Renal pelvis (tissue), 12 donors: Measurements from ENCODE around the gene CD248. TPM values are rescaled to one million over a fixed set of nuclear protein-coding genes. Genes with fewer than 3 reads are reported as not detected.
"Not testable (repeated sequence)": the region's sequence is repeated elsewhere in the genome, so short reads cannot be mapped to it uniquely, and the experiment has no call there.

Source experiments
- DNase-seq: peaks from one replicate; pipeline ENCODE4 v3.0.0-alpha.2; 2013
- long read RNA-seq, 16 experiments: transcript quantifications; one replicate each; lab custom pipeline, GENCODE V29; 2026
- polyA plus RNA-seq, 3 donors: library from polyadenylated mRNA; unstranded; fragments of 120-200 nt; gene quantifications; one replicate each; pipeline ENCODE4 v1.2.1, GENCODE V29; 2013; ENCODE audit not compliant: insufficient read length in 3 of 3

The CD248 gene, protein sequence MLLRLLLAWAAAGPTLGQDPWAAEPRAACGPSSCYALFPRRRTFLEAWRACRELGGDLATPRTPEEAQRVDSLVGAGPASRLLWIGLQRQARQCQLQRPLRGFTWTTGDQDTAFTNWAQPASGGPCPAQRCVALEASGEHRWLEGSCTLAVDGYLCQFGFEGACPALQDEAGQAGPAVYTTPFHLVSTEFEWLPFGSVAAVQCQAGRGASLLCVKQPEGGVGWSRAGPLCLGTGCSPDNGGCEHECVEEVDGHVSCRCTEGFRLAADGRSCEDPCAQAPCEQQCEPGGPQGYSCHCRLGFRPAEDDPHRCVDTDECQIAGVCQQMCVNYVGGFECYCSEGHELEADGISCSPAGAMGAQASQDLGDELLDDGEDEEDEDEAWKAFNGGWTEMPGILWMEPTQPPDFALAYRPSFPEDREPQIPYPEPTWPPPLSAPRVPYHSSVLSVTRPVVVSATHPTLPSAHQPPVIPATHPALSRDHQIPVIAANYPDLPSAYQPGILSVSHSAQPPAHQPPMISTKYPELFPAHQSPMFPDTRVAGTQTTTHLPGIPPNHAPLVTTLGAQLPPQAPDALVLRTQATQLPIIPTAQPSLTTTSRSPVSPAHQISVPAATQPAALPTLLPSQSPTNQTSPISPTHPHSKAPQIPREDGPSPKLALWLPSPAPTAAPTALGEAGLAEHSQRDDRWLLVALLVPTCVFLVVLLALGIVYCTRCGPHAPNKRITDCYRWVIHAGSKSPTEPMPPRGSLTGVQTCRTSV
- polyA plus RNA-seq = 10 to 100 TPM; 54.2 to 97.9 (median 70.3) TPM
- long read RNA-seq, donor 1, transcript CD248-201 (1 exons, 2,558 nt) = major isoform, 58 of 58 reads
- long read RNA-seq, donor 1, partial matches to known transcripts = 0 of 58 reads
- long read RNA-seq, donor 1, other reads (novel, unspliced or antisense) = 0 of 58 reads
- long read RNA-seq, donor 2, transcript CD248-201 (1 exons, 2,558 nt) = major isoform, 107 of 107 reads
- long read RNA-seq, donor 2, partial matches to known transcripts = 0 of 107 reads
- long read RNA-seq, donor 2, other reads (novel, unspliced or antisense) = 0 of 107 reads
- long read RNA-seq, donor 3, transcript CD248-201 (1 exons, 2,558 nt) = major isoform, 121 of 121 reads
- long read RNA-seq, donor 3, partial matches to known transcripts = 0 of 121 reads
- long read RNA-seq, donor 3, other reads (novel, unspliced or antisense) = 0 of 121 reads
- long read RNA-seq, donor 4, transcript CD248-201 (1 exons, 2,558 nt) = major isoform, 119 of 119 reads
- long read RNA-seq, donor 4, partial matches to known transcripts = 0 of 119 reads
- long read RNA-seq, donor 4, other reads (novel, unspliced or antisense) = 0 of 119 reads
- long read RNA-seq, donor 5, transcript CD248-201 (1 exons, 2,558 nt) = major isoform, 63 of 63 reads
- long read RNA-seq, donor 5, partial matches to known transcripts = 0 of 63 reads
- long read RNA-seq, donor 5, other reads (novel, unspliced or antisense) = 0 of 63 reads
- long read RNA-seq, donor 6, transcript CD248-201 (1 exons, 2,558 nt) = major isoform, 77 of 77 reads
- long read RNA-seq, donor 6, partial matches to known transcripts = 0 of 77 reads
- long read RNA-seq, donor 6, other reads (novel, unspliced or antisense) = 0 of 77 reads
- long read RNA-seq, donor 7, transcript CD248-201 (1 exons, 2,558 nt) = major isoform, 186 of 186 reads
- long read RNA-seq, donor 7, partial matches to known transcripts = 0 of 186 reads
- long read RNA-seq, donor 7, other reads (novel, unspliced or antisense) = 0 of 186 reads
- long read RNA-seq, donor 8, transcript CD248-201 (1 exons, 2,558 nt) = major isoform, 262 of 262 reads
- long read RNA-seq, donor 8, partial matches to known transcripts = 0 of 262 reads
- long read RNA-seq, donor 8, other reads (novel, unspliced or antisense) = 0 of 262 reads
- long read RNA-seq, donor 9, transcript CD248-201 (1 exons, 2,558 nt) = major isoform, 126 of 126 reads
- long read RNA-seq, donor 9, partial matches to known transcripts = 0 of 126 reads
- long read RNA-seq, donor 9, other reads (novel, unspliced or antisense) = 0 of 126 reads
- long read RNA-seq, donor 10, transcript CD248-201 (1 exons, 2,558 nt) = major isoform, 123 of 123 reads
- long read RNA-seq, donor 10, partial matches to known transcripts = 0 of 123 reads
- long read RNA-seq, donor 10, other reads (novel, unspliced or antisense) = 0 of 123 reads
- long read RNA-seq, donor 11, transcript CD248-201 (1 exons, 2,558 nt) = major isoform, 115 of 115 reads
- long read RNA-seq, donor 11, partial matches to known transcripts = 0 of 115 reads
- long read RNA-seq, donor 11, other reads (novel, unspliced or antisense) = 0 of 115 reads
- long read RNA-seq, donor 12, transcript CD248-201 (1 exons, 2,558 nt) = major isoform, 112 of 112 reads
- long read RNA-seq, donor 12, partial matches to known transcripts = 0 of 112 reads
- long read RNA-seq, donor 12, other reads (novel, unspliced or antisense) = 0 of 112 reads
- long read RNA-seq, donor 13, transcript CD248-201 (1 exons, 2,558 nt) = major isoform, 80 of 80 reads
- long read RNA-seq, donor 13, partial matches to known transcripts = 0 of 80 reads
- long read RNA-seq, donor 13, other reads (novel, unspliced or antisense) = 0 of 80 reads
- long read RNA-seq, donor 14 = 0 reads
- long read RNA-seq, donor 15, transcript CD248-201 (1 exons, 2,558 nt) = major isoform, 152 of 152 reads
- long read RNA-seq, donor 15, partial matches to known transcripts = 0 of 152 reads
- long read RNA-seq, donor 15, other reads (novel, unspliced or antisense) = 0 of 152 reads
- long read RNA-seq, donor 16, transcript CD248-201 (1 exons, 2,558 nt) = major isoform, 142 of 142 reads
- long read RNA-seq, donor 16, partial matches to known transcripts = 0 of 142 reads
- long read RNA-seq, donor 16, other reads (novel, unspliced or antisense) = 0 of 142 reads

DNA sequence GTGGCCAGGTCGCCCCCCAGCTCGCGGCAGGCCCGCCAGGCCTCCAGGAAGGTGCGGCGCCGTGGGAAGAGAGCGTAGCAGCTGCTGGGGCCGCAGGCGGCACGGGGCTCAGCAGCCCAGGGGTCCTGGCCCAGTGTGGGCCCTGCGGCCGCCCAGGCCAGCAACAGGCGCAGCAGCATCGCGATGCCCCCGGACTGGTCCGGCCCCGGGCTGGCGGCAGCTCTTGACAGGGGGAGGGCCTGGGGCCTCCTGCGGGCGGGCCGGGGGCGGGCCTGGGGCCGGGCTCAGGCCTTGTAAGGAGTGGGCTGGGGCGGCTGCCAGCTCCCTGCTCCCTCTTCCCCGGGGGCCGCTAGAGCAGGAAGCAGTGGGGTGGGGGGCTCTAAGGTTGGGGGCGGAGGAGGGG is at the start of gene CD248:
Gene CD248, minus strand, starts transcription at position 196 of the 403 bp plus-strand sequence. Its CDS starts 17 bp downstream, at position 179.
- peak; percentile 78 for DNase-seq

DNA sequence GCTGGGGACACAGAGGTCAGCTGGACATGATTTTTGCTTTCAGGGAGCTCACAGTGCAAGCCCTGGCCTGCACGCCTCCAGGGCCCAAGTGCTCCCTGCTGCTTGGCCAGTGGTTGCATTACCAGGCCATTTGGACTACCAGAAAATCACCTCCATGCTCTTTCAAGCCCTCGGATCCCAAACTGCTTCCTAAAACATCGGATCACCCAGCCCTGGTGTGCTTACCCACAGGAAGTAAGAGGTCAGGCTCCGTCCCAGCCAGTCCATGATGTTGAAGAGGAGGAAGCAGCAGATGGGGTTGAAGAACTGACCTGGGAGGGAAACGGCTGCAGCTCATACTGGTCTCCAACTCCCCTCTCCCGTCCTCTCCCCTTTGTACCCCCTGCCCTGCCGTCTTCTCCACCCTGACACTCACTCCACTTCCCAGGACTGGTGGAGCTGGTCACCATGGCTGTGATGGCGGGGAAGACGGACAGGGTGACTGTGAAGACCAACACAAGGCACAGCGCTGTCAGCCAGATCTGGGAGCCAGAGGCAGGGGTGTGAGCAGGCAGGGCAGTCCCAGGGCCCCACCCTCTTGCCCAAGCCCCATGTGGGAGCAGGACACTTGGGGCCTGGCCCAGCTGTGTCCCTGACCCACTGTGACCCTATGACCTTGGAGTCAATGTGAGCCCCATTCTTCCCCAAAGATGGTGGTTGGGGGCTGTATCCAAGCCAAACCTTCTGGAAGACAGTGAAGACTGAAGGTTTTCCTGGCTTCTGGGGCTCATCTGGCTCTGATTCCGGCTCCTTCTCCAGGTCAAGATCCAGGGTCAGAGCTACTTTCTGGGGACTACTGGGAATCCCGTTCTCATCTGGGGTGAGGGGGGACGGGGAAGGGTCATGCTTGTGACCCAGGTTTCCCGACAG is 49.1 kb upstream of the CD248 start:
- DNase-seq = no peak

DNA sequence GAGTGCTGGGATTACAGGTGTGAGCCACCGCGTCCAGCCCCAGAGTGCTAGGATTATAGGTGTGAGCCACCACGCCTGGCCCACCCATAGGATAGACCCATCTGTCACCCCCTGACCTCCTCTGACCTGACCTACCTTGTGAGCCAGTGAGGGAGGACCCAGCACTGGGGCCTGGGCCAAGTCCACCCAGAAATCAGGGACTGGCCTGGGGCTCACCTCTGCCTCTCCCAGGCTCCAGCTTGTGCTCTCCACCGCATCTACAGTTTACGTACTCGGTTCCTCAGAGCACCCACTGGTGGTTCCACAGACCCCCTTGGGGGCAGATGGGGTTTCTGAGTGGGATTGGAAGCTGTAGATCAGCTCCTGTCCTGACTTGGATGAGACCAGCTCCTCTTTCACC is 48.3 kb upstream of the CD248 start:
- DNase-seq = no peak

DNA sequence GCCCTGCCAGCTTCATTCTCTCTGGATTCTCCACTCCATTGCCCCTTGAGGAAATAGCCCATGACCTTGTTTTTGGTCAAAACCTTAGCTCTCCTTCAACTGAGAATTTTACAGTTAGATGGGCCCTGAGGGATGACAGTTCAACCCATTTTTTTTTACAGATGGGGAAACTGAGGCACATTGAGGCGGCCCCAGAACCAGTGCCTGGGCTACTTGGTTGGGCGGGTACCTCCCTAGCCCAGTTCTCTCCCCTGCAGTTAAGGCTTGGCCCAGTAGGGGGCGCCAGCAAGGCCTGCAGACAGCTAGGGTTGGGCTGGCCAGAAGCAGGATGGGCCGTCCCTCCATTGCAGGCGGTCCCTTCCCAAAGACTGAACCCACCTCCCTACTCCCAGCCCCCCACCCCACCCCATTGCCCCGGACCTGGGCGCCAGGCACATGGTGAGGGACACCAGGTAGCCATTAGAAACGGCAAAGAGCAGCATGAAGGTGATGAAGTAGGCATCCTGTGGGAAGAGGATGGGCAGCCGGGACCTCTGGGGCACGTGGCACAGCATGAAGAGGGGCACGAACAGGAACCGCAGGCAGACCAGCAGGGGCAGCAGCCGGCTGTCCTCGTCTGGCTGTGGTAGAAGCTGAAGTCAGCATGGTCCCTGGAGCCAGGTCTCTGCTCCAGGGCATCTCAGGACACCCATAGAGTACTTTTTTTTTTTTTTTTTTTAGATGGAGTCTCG is 47.1 kb upstream of the CD248 start:
- DNase-seq = no peak

DNA sequence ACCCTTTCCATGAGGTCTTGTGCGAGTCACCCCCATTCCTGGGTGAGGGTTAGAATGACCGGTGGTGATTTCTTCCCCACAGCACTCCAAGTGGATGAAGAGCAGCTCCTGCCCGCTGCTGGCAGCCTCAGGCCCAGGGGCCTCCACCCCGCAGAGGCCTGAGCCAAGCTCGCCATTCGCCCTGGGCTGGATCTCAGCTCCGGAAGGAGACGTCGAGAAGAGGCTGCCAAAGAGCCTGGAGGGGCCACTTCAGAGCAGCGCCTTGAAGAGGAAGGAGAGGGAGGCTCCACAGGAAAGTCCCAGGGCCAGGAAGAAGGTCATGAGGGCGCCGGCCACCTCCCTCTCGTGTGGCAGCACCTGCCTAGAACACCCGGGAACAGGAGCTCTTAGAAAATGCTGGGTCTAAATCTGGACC is 46.4 kb upstream of the CD248 start:
- no peak for DNase-seq

DNA sequence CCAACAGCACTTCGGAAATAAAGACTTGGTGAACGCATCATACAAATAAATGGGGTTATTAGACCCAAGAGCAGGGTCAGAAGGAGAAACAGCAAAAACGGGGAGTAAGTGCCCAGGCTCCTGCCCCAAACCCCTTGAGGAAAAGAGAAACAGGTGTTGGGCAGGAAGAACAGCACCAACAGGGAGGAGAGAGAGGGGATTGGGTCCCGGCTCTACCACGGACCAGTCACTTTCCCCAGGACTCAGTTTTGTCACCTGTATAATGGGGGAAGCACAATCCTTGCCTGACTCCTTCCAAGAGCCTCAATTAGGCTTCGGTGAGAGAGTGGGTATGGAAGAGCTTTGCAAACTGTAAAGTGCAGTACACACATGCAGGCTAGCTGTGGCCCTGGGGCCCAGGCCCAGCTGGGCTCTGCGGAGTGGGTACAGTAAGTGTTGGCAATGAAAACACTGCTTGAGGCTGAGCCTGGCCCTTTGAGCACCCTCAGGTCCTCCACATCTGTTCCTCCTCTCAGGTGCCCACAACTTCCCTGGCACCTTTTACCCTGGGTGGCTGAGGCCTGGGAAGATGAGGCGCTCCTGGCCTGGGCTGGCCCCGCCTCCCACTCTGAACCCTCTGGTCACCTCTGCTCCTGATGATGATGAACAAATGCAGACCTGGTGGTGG is 45.8 kb upstream of the CD248 start:
- no peak for DNase-seq

DNA sequence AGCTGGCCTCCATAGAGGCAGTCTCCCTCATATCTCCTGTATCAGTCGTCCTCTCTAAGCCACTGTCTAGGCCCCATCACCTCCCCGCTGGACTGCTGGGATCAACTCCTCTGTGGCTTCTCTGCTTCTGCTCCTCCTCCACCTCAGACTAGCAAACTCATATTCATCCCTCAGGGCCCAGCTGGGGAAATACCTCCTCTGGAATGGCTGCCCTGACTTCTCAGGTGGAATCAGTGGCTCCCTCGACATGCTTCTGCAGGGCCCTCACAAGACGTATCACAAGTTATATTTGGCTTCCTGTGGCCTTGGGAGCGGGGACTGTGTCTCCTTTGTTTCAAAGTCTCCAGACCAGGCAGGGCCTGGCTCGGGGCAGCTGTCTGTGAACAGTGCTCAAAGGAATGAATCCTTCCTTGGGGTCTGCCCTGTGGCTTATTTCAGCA is 44.7 kb upstream of the CD248 start:
- no peak for DNase-seq

DNA sequence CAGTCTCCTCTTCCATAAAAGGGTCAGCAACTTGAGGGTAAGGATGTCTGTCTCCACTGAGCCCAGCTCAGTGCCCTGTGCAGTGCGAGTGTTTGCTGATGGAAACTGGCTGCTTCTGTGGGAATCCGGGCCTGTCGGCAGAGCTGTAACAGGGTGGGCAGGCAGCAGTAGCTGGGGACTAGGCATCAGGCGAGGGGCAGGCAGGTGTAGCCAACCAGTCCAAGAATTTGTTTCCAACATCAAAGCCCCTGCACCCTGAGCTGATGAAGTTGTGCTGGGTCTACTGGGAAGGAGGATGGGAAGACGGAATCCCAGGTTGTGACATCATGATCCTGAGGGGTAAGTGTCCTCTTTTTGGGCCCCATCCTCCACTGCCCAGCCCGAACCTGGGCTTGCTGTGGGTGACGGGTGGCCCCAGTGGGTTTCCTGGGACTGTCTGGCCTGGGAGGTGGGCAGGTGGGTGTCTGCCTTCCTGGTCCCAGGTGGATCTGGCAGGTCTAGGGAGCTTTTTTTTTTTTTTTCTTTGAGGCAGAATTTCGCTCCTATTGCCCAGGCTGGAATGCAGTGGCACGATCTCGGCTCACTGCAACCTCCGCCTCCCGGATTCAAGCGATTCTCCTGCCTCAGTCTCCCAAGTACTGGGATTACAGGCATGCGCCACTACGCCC is 43.7 kb upstream of the CD248 start:
- no peak for DNase-seq

DNA sequence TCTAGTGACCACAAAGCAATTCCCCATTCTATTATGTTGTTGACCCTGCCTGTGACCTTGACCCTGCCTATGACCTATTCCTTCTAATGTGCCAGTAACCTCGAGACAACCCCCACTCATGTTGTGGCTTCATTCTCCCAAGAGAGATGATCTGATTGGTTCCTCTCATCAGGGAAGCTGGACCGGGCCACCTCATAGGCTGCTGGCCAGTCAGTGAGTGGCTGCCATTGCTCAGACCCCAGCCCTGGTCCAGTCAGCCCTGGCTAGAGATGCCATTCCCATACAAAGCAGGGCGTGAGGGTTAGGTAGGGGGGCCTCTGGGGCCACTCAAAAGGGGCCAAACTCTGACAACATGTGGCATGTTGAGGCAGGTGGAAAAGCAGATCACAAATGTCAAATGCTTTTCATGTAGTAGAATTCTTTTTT is 42.8 kb upstream of the CD248 start:
- DNase-seq = no peak

DNA sequence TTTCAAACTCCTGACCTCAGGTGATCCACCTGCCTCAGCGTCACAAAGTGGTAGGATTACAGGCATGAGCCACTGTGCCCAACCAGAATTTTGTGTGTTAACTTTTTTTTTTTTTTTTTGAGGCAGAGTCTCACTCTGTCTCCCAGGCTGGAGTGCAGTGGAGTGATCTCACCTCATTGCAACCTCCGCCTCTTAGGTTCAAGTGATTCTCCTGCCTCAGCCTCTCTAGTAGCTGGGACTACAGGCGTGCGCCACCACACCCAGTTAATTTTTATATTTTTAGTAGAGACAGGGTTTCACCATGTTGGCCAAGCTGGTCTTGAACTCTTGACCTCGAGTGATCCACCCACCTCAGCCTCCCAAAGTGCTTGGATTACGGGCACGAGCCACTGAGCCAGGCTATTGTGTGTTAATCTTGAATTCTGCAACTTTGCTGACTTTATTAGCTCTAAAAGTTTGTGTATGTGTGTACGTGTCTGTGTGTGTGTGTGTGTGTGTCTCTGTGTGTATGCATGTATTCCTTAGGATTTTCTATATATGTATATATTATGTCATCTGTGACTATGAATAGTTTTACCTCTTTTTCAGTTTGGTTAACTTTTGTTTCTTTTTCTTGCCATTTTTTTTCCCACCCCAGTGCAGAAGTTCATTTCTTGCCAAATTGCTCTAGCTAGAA is 33.9 kb upstream of the CD248 start:
- DNase-seq = not testable (repeated sequence)

DNA sequence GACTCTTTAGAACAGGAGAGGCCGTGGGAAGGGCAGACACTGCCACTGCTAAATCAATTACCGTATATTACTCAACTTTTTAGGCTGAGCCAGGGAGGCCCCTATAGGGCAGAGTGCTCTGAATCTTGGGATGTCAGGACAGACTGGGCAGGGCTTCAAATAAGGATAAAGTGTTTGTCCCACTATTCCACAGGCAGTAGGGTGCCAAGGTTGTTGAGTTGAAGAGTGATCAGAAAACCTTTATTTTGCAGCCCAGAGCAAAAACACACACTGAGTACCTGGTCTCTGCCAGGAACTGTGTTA is 32.2 kb upstream of the CD248 start:
- DNase-seq = no peak

DNA sequence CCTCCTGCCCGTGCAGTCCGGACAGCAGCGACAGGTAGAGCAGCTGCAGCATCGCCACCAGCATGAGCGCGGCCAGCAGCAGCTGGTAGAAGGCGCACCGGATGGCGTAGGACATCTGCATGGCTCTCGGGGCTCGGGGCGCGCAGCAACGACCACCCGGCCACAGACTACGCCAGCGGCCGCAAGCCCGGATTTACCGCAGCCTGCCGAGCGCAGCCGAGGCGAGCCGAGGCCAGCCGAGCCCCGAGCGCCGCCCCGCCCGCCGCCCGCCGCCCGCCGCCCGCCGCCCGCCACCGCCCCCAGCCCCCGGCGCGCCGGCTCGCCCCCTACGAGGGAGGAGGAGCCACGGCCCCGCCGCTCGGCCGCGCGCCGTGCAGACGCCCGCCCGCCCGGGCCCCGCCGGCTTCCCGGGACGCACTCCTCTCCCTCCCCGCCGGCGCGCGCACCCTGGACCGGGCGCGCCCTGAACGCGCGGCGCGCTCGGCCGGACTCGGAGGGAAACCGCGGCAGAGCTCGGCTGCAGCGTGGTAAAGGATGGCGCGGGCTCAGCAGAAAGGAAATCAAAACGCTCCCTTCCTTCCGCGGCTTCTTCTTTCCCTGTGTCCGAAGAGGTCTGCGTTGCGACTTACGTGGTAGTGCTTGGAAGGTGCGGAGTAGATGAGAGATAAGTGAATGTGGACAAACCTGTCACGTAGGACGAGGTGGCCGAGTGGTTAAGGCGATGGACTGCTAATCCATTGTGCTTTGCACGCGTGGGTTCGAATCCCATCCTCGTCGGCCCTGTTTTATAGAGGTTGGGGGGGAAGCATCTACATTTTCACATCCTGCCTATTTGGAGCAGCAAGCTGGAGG is 30.8 kb upstream of the CD248 start, which contains the start of gene B4GAT1:
Gene B4GAT1, minus strand, starts transcription at position 205 of the 852 bp plus-strand sequence. Its CDS starts 84 bp downstream, at position 121.
- peak; percentile 92 for DNase-seq
